Liver (tissue), 9 donors: ENCODE data around the gene FAM110D. TPM values are rescaled to one million over a fixed set of nuclear protein-coding genes. Genes with fewer than 3 reads are reported as not detected.

Source experiments
- DNase-seq: peaks from one replicate; pipeline ENCODE4 v3.0.0-alpha.2; 2017; ENCODE audit warnings: low spot score
- H3K27ac ChIP-seq, 2 donors: one replicate each; pipeline ENCODE4 v1.7.0; 2013; ENCODE audit warnings: inconsistent platforms in 2 of 2, low read length in 2 of 2, control low read depth in 1 of 2, low read depth in 1 of 2, mild to moderate bottlenecking in 1 of 2
- H3K27me3 ChIP-seq, 4 donors: one replicate each; pipeline versions ENCODE4 v1.6.1 to v1.7.0; 2013; ENCODE audit warnings: low read length in 3 of 4, inconsistent platforms in 1 of 4, mild to moderate bottlenecking in 1 of 4, moderate library complexity in 1 of 4; ENCODE audit not compliant: control insufficient read depth in 4 of 4, insufficient read depth in 4 of 4
- H3K36me3 ChIP-seq, 4 donors: one replicate each; pipeline versions ENCODE4 v1.6.1 to v1.7.0; 2013; ENCODE audit warnings: low read length in 3 of 4, mild to moderate bottlenecking in 3 of 4, low read depth in 1 of 4, moderate library complexity in 1 of 4; ENCODE audit not compliant: control insufficient read depth in 4 of 4, insufficient read depth in 3 of 4
- H3K4me1 ChIP-seq, 4 donors: one replicate each; pipeline versions ENCODE4 v1.6.1 to v1.7.0; 2013; ENCODE audit warnings: low read length in 3 of 4, mild to moderate bottlenecking in 3 of 4, moderate library complexity in 1 of 4; ENCODE audit not compliant: control insufficient read depth in 4 of 4, insufficient read depth in 4 of 4
- H3K4me3 ChIP-seq, 3 donors: one replicate each; pipeline versions ENCODE4 v1.6.1 to v1.7.0; 2013; ENCODE audit warnings: low read length in 3 of 3, control low read depth in 1 of 3, low read depth in 1 of 3, mild to moderate bottlenecking in 1 of 3
- H3K9ac ChIP-seq, 2 donors: one replicate each; pipeline ENCODE4 v1.7.0; 2013; ENCODE audit warnings: low read length in 2 of 2, mild to moderate bottlenecking in 2 of 2, moderate library complexity in 2 of 2, control low read depth in 1 of 2, low read depth in 1 of 2
- H3K9me3 ChIP-seq, 4 donors: one replicate each; pipeline versions ENCODE4 v1.6.1 to v1.7.0; 2013; ENCODE audit warnings: low read length in 3 of 4; ENCODE audit not compliant: control insufficient read depth in 4 of 4
- ATF3 ChIP-seq: IDR thresholded peaks from 2 replicates; pipeline ENCODE4 v1.6.1; 2016; ENCODE audit warnings: antibody characterized with exemption
- EGR1 ChIP-seq, 2 donors: IDR thresholded peaks; 2 replicates each; pipeline ENCODE4 v1.6.1; 2016 to 2018; ENCODE audit warnings: antibody characterized with exemption in 2 of 2, low read depth in 2 of 2
- FOXA1 ChIP-seq: IDR thresholded peaks from 2 replicates; pipeline ENCODE4 v1.6.1; 2016; ENCODE audit warnings: antibody characterized with exemption
- FOXA2 ChIP-seq: IDR thresholded peaks from 2 replicates; pipeline ENCODE4 v1.6.1; 2016; ENCODE audit warnings: antibody characterized with exemption
- GABPA ChIP-seq, 2 donors: IDR thresholded peaks in 1 of 2; conservative IDR thresholded peaks in 1 of 2; 2 replicates each; pipeline ENCODE4 v1.6.1; 2016; ENCODE audit warnings: antibody characterized with exemption in 2 of 2, mild to moderate bottlenecking in 1 of 2, moderate library complexity in 1 of 2
- HNF4A ChIP-seq, 2 donors: conservative IDR thresholded peaks; 2 replicates each; pipeline ENCODE4 v1.6.1; 2016; ENCODE audit warnings: antibody characterized with exemption in 2 of 2, mild to moderate bottlenecking in 2 of 2
- HNF4G ChIP-seq: IDR thresholded peaks from 2 replicates; pipeline ENCODE4 v1.6.1; 2016; ENCODE audit warnings: antibody characterized with exemption
- JUND ChIP-seq, 2 donors: IDR thresholded peaks; 2 replicates each; pipeline ENCODE4 v1.6.1; 2016; ENCODE audit warnings: antibody characterized with exemption in 2 of 2
- NR2F2 ChIP-seq: IDR thresholded peaks from 2 replicates; pipeline ENCODE4 v1.6.1; 2016; ENCODE audit warnings: antibody characterized with exemption
- RAD21 ChIP-seq, 2 donors: IDR thresholded peaks; 2 replicates each; pipeline ENCODE4 v1.6.1; 2016; ENCODE audit warnings: antibody characterized with exemption in 2 of 2, mild to moderate bottlenecking in 2 of 2
- REST ChIP-seq: IDR thresholded peaks from 2 replicates; pipeline ENCODE4 v1.6.1; 2016; ENCODE audit warnings: antibody characterized with exemption, mild to moderate bottlenecking
- RXRA ChIP-seq, 2 donors: IDR thresholded peaks; 2 replicates each; pipeline ENCODE4 v1.6.1; 2017 to 2018; ENCODE audit warnings: antibody characterized with exemption in 2 of 2, mild to moderate bottlenecking in 1 of 2
- SP1 ChIP-seq: IDR thresholded peaks from 2 replicates; pipeline ENCODE4 v1.6.1; 2018; ENCODE audit warnings: antibody characterized with exemption, mild to moderate bottlenecking
- TAF1 ChIP-seq: conservative IDR thresholded peaks from 2 replicates; pipeline ENCODE4 v1.6.1; 2016; ENCODE audit warnings: antibody characterized with exemption, mild to moderate bottlenecking
- YY1 ChIP-seq: IDR thresholded peaks from 2 replicates; pipeline ENCODE4 v1.6.1; 2016; ENCODE audit warnings: antibody characterized with exemption, mild to moderate bottlenecking
- WGBS: extraction: QIAGEN DNeasy Blood & Tissue Kit; methylation state at CpG from one replicate; pipeline ENCODE4 v1.1.7; 2013; 5-methylcytosine and 5-hydroxymethylcytosine counted together
- polyA plus RNA-seq, 2 donors: library from polyadenylated mRNA; stranded (reverse) in 1 of 2; unstranded in 1 of 2; fragments of 200-250 nt in 1 of 2; fragments of >200 nt in 1 of 2; fragmentation: Nextera tagmentation in 1 of 2; extraction: Ambion mirVana in 1 of 2; gene quantifications; one replicate each; pipeline versions ENCODE4 v1.2.1 to v1.2.3, GENCODE V29; 2013 to 2015
- total RNA-seq, 2 donors: library from RNA; depleted of rRNA; stranded (reverse); fragments of >200 nt; gene quantifications; one replicate each; pipeline ENCODE4 v1.2.3, GENCODE V29; 2014
- TF ChIP-seq, protein P1 (sequence below): IDR thresholded peaks from 2 replicates; pipeline ENCODE4 v1.6.1; 2016; ENCODE audit warnings: antibody characterized with exemption
- TF ChIP-seq, protein P2 (sequence below): fragments of 150-350 bp; IDR thresholded peaks from 2 replicates; pipeline ENCODE4 v1.5.1; 2017; ENCODE audit warnings: improper control_type of control experiment, low read depth, low read length; ENCODE audit not compliant: missing input control
- TF ChIP-seq, protein P3 (sequence below): IDR thresholded peaks from 2 replicates; pipeline ENCODE4 v1.6.1; 2016; ENCODE audit warnings: antibody characterized with exemption
- donor health status: healthy.
- donor health status: healthy.
- donor health status: healthy.
- donor health status: healthy.
- donor health status: healthy.

Gene FAM110D
- total and polyA plus RNA-seq, 4 donors, result 0.10 to 0.50 (median 0.27) TPM

DNA sequence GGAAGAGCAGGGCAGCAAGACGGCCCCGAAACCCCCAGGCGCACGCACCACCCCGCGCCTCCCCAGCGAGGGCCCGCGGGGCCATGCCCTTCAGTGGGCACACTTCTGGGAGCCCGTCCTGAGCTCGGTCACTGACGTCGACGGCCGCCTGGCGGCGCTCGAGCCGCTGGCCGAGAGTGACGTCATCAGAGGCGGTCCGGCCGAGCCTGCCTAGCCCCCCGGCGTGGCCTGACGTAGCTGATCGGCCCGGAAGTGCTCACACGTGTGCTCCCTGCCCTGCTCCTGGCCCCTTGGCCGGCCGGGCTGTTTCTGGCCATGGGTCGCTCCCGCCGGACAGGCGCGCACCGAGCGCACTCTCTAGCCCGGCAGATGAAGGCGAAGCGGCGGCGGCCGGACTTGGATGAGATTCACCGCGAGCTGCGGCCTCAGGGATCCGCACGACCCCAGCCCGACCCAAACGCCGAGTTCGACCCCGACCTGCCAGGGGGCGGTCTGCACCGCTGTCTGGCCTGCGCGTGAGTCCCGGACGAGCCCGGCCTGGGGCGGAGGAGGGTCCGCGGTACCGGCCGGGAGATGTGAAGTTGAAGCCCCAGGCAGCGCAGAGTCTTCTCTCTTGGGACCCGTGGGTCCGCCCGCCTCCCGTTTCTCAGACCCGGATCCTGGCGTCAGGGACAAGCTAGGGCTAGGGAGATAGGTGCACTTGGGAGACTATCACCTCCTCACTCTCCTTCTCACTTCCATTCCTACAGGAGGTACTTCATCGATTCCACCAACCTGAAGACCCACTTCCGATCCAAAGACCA is 11.0 kb downstream of the FAM110D start, which contains the start of gene ZNF593:
Gene ZNF593, plus strand, starts transcription at position 240 of the 803 bp plus-strand sequence. Its CDS starts 76 bp downstream, at position 316.
- H3K36me3 ChIP-seq, result no peaks in the 10 kb centered on the region
- TF ChIP-seq, protein P1, sequence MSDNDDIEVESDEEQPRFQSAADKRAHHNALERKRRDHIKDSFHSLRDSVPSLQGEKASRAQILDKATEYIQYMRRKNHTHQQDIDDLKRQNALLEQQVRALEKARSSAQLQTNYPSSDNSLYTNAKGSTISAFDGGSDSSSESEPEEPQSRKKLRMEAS, result no peak
- TF ChIP-seq, protein P2, sequence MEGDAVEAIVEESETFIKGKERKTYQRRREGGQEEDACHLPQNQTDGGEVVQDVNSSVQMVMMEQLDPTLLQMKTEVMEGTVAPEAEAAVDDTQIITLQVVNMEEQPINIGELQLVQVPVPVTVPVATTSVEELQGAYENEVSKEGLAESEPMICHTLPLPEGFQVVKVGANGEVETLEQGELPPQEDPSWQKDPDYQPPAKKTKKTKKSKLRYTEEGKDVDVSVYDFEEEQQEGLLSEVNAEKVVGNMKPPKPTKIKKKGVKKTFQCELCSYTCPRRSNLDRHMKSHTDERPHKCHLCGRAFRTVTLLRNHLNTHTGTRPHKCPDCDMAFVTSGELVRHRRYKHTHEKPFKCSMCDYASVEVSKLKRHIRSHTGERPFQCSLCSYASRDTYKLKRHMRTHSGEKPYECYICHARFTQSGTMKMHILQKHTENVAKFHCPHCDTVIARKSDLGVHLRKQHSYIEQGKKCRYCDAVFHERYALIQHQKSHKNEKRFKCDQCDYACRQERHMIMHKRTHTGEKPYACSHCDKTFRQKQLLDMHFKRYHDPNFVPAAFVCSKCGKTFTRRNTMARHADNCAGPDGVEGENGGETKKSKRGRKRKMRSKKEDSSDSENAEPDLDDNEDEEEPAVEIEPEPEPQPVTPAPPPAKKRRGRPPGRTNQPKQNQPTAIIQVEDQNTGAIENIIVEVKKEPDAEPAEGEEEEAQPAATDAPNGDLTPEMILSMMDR, result peak; percentile 80
- peak; percentile 10 for TF ChIP-seq YY1
- peak in 1 of 2 donors; percentile 80 for TF ChIP-seq GABPA (IDR thresholded peaks at IDR 0.05 in 1 of 2, conservative IDR thresholded peaks at IDR 0.05 in 1 of 2)
- peak; percentile 73 to 80 for TF ChIP-seq JUND (IDR thresholded peaks at IDR 0.05)
- no peak for TF ChIP-seq FOXA1
- no peak for TF ChIP-seq ATF3
- TF ChIP-seq REST, result peak; percentile 49
- peak in 1 of 2 donors; percentile 24 for TF ChIP-seq HNF4A (conservative IDR thresholded peaks at IDR 0.05)
- TF ChIP-seq RAD21 (IDR thresholded peaks at IDR 0.05), result peak; percentile 63 to 71
- no peak for TF ChIP-seq RXRA (IDR thresholded peaks at IDR 0.05)
- no peak for TF ChIP-seq HNF4G
- no peak for TF ChIP-seq TAF1
- TF ChIP-seq EGR1 (IDR thresholded peaks at IDR 0.05; ENCODE audit: low read depth in 2 of 2), result no peak
- TF ChIP-seq, protein P3, sequence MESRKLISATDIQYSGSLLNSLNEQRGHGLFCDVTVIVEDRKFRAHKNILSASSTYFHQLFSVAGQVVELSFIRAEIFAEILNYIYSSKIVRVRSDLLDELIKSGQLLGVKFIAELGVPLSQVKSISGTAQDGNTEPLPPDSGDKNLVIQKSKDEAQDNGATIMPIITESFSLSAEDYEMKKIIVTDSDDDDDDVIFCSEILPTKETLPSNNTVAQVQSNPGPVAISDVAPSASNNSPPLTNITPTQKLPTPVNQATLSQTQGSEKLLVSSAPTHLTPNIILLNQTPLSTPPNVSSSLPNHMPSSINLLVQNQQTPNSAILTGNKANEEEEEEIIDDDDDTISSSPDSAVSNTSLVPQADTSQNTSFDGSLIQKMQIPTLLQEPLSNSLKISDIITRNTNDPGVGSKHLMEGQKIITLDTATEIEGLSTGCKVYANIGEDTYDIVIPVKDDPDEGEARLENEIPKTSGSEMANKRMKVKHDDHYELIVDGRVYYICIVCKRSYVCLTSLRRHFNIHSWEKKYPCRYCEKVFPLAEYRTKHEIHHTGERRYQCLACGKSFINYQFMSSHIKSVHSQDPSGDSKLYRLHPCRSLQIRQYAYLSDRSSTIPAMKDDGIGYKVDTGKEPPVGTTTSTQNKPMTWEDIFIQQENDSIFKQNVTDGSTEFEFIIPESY, result no peak
- TF ChIP-seq SP1, result peak; percentile 40
- no peak for TF ChIP-seq NR2F2
- no peak for TF ChIP-seq FOXA2
- peak within 1 kb of the TSS; percentile 59 to 90 (median 84) for H3K4me3 ChIP-seq
- peak within 1 kb of the TSS; percentile 60 to 82 for H3K27ac ChIP-seq
- 1% methylated on average over 76 of the region's 76 CpGs for WGBS
- H3K9me3 ChIP-seq, result no peaks in the 10 kb centered on the region
- H3K9ac ChIP-seq, result peak within 1 kb of the TSS; percentile 51 to 90
- no peaks in the 10 kb centered on the region for H3K27me3 ChIP-seq
- H3K4me1 ChIP-seq, result peaks cover 6 to 18% (median 7%) of the 10 kb centered on the region in 4 donors
- peak; percentile 92 for DNase-seq
